Thyroid gland (tissue), 4 donors: ENCODE data around the gene KIAA1614.

Experiments
- CTCF ChIP-seq, 6 experiments: fragments of 200-600 bp in 3 of 6; fragments of 450-650 bp in 3 of 6; sonication (generic) in 3 of 6; IDR thresholded peaks; one replicate each; pipeline ENCODE4 v1.5.1; 2016 to 2019; ENCODE audit warnings: antibody characterized with exemption in 6 of 6, mild to moderate bottlenecking in 2 of 6, inconsistent platforms in 1 of 6, moderate library complexity in 1 of 6
- POLR2A ChIP-seq, 2 donors: fragments of 450-650 bp; IDR thresholded peaks; one replicate each; pipeline ENCODE4 v1.6.1; 2017; ENCODE audit warnings: antibody characterized with exemption in 2 of 2, mild to moderate bottlenecking in 2 of 2, moderate library complexity in 1 of 2

- TF ChIP-seq CTCF (IDR thresholded peaks at IDR 0.05) (no peak), POLR2A (IDR thresholded peaks at IDR 0.05) (no peak)
Observed at GRCh38 chr1:180950321-180950720, 37.6 kb downstream of the KIAA1614 start.
